Upper lobe of right lung (tissue), 1 donor: Measurements from ENCODE around the gene DPP10. TPM values are rescaled to one million over a fixed set of nuclear protein-coding genes. Genes with fewer than 3 reads are reported as not detected.
"Not testable (repeated sequence)": the region's sequence is repeated elsewhere in the genome, so short reads cannot be mapped to it uniquely, and the experiment has no call there.

Source experiments
- ATAC-seq: fragments of 200-7000 bp; cut with Tn5 transposase; one replicate; pipeline ENCODE4 v1.9.1; 2020; ENCODE audit warnings: mild to moderate bottlenecking, moderate library complexity
- DNase-seq: peaks from one replicate; pipeline ENCODE4 v3.0.0-alpha.2; 2020
- H3K27ac ChIP-seq: fragments of 200-600 bp; one replicate; pipeline ENCODE4 v1.8.0; 2022
- H3K27me3 ChIP-seq: fragments of 200-600 bp; one replicate; pipeline ENCODE4 v1.8.0; 2022; ENCODE audit warnings: mild to moderate bottlenecking
- H3K36me3 ChIP-seq: fragments of 200-600 bp; one replicate; pipeline ENCODE4 v1.8.0; 2022
- H3K4me1 ChIP-seq: fragments of 200-600 bp; one replicate; pipeline ENCODE4 v1.8.0; 2022
- H3K4me3 ChIP-seq: fragments of 200-600 bp; one replicate; pipeline ENCODE4 v1.8.0; 2022; ENCODE audit warnings: mild to moderate bottlenecking
- H3K9me3 ChIP-seq: fragments of 200-600 bp; one replicate; pipeline ENCODE4 v1.8.0; 2022
- CTCF ChIP-seq: fragments of 200-600 bp; IDR thresholded peaks from one replicate; pipeline ENCODE4 v1.8.0; 2022; ENCODE audit warnings: antibody characterized with exemption
- intact Hi-C: fragments of 100-400 bp; cut with DNase I; formaldehyde crosslinking; loops from one replicate; pipeline ENCODE4 v1.11.0; 2022
- total RNA-seq: library from RNA; stranded (reverse); fragmentation: NEBNext Ultra II Directional; extraction: Animal tissue kit (Norgen Biotek cat#: 25700); gene quantifications from one replicate; pipeline ENCODE4 v1.2.1, GENCODE V29; 2021
- donor health status: DM: no; HTN: yes; CAD: no; lungs with severe emphysema.

Gene DPP10
- total RNA-seq, 1 donor from 2014 or later, result 1.0 TPM

GRCh38 chr2:114960389-114960788 lies 517.9 kb downstream of the DPP10 start:
- Histone ChIP-seq H3K4me3 (no peak overlapping the region), H3K36me3 (no peaks in the 10 kb centered on the region), H3K9me3 (no peaks in the 10 kb centered on the region), H3K4me1 (no peaks in the 10 kb centered on the region), H3K27ac (no peak overlapping the region), H3K27me3 (no peaks in the 10 kb centered on the region)
- intact Hi-C loops, result no loop called here
- TF ChIP-seq CTCF, result no peak
- no peak for DNase-seq
- ATAC-seq, result no peak

GRCh38 chr2:114962532-114962931 lies 520.1 kb downstream of the DPP10 start:
- Histone ChIP-seq H3K4me3 (no peak overlapping the region), H3K27ac (no peak overlapping the region), H3K4me1 (no peaks in the 10 kb centered on the region), H3K27me3 (no peaks in the 10 kb centered on the region), H3K9me3 (no peaks in the 10 kb centered on the region), H3K36me3 (no peaks in the 10 kb centered on the region)
- DNase-seq (no peak), ATAC-seq (no peak)
- TF ChIP-seq CTCF, result no peak
- intact Hi-C loops, result no loop called here

GRCh38 chr2:114968748-114969400 lies 526.4 kb downstream of the DPP10 start:
- DNase-seq (no peak), ATAC-seq (peak; percentile 27)
- H3K27me3 ChIP-seq, result no peaks in the 10 kb centered on the region
- no peak overlapping the region for H3K27ac ChIP-seq
- intact Hi-C loops, result no loop called here
- H3K36me3 ChIP-seq, result no peaks in the 10 kb centered on the region
- H3K4me1 ChIP-seq, result no peaks in the 10 kb centered on the region
- H3K9me3 ChIP-seq, result no peaks in the 10 kb centered on the region
- no peak for TF ChIP-seq CTCF
- no peak overlapping the region for H3K4me3 ChIP-seq

GRCh38 chr2:115004321-115004720 lies 561.9 kb downstream of the DPP10 start:
- H3K4me1 ChIP-seq, H3K4me3 ChIP-seq, H3K27ac ChIP-seq, H3K9me3 ChIP-seq, H3K27me3 ChIP-seq, ATAC-seq, intact Hi-C loops, DNase-seq, H3K36me3 ChIP-seq: not testable (repeated sequence)

- Histone ChIP-seq H3K4me3 (no peak overlapping the region), H3K27ac (no peak overlapping the region), H3K9me3 (no peaks in the 10 kb centered on the region), H3K36me3 (no peaks in the 10 kb centered on the region), H3K27me3 (no peaks in the 10 kb centered on the region), H3K4me1 (no peaks in the 10 kb centered on the region)
- ATAC-seq (no peak), DNase-seq (no peak)
- no peak for TF ChIP-seq CTCF
- intact Hi-C loops, result no loop called here
These were observed 569.3 kb downstream of the DPP10 start for GRCh38 chr2:115011721-115012120.

GRCh38 chr2:115022013-115022412 lies 579.6 kb downstream of the DPP10 start:
- H3K4me1 ChIP-seq, H3K27me3 ChIP-seq, H3K4me3 ChIP-seq, ATAC-seq, H3K36me3 ChIP-seq, intact Hi-C loops, DNase-seq, H3K9me3 ChIP-seq, H3K27ac ChIP-seq: not testable (repeated sequence)

GRCh38 chr2:115034801-115035200 lies 592.4 kb downstream of the DPP10 start:
- ATAC-seq, result peak; percentile 62

More at GRCh38 chr2:115034801-115035200, 592.4 kb downstream of the DPP10 start:
- Histone ChIP-seq H3K9me3 (no peaks in the 10 kb centered on the region), H3K27me3 (no peaks in the 10 kb centered on the region), H3K27ac (no peak overlapping the region), H3K4me1 (no peaks in the 10 kb centered on the region), H3K4me3 (no peak overlapping the region), H3K36me3 (no peaks in the 10 kb centered on the region)
- DNase-seq, result no peak
- intact Hi-C loops, result no loop called here
- no peak for TF ChIP-seq CTCF
